ENCODE measurements around the gene PITPNB.

The PITPNB gene

GRCh38 chr22:27880778-27881394 lies 38.2 kb downstream of the PITPNB start:
- DNase-seq (ENCODE audit: low read depth in 2 of 2) = no peak

- DNase-seq (ENCODE audit: low read depth in 2 of 2) = no peak
Observed at GRCh38 chr22:27879923-27880322, 39.1 kb downstream of the PITPNB start.

DNA sequence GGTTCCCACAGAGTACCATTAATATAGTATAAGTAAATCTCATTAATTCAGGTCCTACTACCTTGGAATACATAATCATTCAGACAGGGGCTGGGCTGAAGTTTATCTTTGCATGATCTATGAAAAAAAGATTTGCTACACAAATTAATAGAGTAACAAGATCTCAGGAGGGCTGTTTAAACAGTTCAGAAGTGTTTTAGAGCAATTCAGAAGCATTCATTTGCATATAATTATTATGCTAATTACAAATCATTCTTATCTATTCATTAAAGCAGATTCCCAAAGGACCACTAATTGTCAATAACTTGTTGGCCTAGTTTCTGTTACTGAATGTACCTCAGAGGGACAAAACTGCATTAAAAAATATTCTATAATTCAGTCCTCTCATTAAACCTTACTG lies 40.5 kb downstream of the PITPNB start:
- DNase-seq (ENCODE audit: low read depth in 2 of 2) = no peak

DNA sequence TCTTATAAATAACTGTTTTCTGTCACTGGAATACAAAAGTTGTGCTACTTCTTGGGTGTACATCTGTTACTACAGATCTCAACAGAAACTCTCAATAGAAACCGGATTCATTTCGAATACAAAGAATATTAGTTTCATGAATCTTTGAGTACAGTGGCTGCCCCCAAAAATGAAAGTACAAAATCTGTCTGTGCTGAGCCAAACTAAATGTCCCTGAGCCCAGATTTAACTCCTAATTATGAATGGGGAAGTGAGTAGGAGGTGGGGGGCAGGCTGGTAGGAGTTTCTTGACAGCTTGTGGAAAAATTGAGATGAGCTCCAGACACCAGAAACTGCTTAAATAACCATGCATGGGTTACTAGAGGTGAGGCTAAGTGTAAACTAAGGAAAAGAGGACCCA lies 41.6 kb downstream of the PITPNB start:
- DNase-seq (ENCODE audit: low read depth in 2 of 2) = no peak

DNA sequence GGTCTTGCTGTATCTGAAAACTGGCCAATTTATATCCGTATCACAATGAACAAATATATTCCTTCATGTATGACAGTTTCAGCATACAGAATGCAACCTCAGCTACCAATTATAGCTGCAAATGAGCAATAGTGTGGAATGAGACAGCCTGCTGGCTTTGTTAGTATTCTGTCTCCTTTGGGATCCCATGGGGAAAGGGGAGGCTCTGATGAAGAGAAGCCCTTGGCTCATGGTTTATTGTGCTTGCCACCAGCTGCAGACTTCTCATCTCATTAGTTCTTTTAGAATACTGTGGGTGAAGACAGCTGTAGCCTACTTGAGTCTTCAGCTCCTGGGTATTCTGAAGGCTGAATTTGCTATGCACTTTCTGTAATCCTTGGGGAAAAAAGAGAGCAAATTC lies 42.4 kb downstream of the PITPNB start:
- no peak for DNase-seq (ENCODE audit: low read depth in 2 of 2)

GRCh38 chr22:27875951-27876350 lies 43.1 kb downstream of the PITPNB start:
- DNase-seq (ENCODE audit: low read depth in 2 of 2) = no peak

DNA sequence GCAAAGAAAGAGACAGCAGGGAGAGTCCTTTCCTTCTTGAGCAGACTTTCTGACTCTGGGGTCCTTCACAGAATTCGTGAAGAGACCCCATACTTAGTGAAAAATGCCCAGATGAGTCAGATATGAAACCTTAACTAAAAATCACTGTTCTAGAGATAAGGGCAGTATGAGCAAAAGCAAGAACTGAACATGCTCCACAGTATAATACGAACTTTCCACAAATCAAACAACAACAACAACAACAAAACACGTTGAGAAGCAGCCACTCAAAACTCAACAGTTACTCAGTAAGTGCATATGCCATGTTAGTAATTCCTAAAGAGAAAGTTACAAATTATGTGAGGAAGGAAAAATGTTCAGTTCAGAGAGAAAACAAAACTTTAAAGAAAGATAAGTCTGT lies 44.3 kb downstream of the PITPNB start:
- no peak for DNase-seq (ENCODE audit: low read depth in 2 of 2)

DNA sequence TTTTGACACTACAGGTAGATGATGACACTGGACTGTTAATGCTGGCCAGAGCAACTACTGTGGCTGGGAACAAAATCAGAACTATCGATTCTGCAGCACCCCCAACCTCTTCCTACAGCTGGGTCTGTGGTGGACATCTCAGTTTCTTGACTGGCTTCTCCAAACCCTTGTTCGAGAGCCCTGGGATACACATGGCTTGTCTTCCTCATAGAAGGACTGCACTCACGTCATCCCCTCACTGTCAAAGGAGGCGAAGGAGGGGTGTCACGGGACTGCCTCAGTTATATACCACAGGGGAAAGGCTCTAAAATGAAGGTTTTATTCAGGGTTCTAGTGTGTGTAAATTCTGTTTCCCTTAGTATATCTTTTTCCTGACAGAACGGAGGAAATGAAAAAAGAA lies 44.9 kb downstream of the PITPNB start:
- no peak for DNase-seq (ENCODE audit: low read depth in 2 of 2)

DNA sequence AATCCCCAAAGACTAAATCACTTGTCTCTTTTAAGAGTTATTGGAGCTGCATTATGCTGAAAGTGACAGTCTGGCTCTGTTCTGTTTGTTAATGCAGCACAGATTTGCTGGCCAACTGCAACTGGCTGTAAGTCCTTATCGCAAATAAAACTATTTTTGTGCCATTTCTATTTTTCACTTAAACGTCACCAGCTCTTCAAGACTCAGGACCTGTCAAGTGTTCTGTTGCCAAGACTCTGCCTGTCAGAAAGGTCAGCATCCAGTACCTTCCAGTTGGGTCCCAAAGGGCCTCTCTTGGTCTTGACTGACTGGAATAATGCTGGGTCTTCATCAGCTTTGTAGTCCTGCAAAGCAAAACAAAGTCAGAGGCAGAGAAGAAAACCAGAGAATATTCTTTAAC lies 45.6 kb downstream of the PITPNB start:
- DNase-seq (ENCODE audit: low read depth in 2 of 2) = no peak

- DNase-seq (ENCODE audit: low read depth in 2 of 2) = no peak
Observed at GRCh38 chr22:27872488-27872887, 46.6 kb downstream of the PITPNB start.

DNA sequence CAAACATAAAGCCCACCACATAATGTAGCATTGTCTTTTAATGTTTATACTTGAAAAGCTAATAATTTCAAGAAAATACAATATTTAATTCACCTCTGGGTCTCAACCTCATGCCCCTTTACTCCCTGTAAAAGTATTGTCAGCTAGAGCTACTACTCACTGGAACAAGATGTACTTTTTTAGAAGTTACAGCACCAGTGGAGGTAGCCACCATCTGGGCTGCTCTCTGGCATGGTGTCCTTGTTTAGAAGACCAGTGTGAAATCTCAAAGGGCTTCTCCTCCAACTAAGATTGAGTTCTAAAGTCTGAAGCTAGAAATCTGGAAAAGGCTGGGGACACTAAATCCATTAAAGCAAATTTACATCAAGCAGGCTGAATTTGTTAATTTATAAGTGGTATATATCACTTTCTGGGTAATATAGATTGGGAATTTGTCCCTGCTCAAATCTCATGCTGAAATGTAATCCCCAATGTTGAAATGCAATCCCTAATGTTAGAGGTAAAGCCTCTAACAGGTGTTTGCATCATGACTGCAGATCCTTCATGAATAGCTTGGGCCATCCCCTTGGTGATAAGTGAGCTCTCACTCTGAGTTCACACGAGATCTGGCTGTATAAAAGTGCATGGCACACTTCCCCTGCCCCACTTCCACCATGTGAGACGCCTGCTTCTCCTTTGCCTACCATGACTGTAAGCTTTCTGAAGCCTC lies 47.6 kb downstream of the PITPNB start:
- no peak for DNase-seq (ENCODE audit: low read depth in 2 of 2)

- no peak for DNase-seq (ENCODE audit: low read depth in 2 of 2)
Observed at GRCh38 chr22:27870234-27871191, 48.5 kb downstream of the PITPNB start.

DNA sequence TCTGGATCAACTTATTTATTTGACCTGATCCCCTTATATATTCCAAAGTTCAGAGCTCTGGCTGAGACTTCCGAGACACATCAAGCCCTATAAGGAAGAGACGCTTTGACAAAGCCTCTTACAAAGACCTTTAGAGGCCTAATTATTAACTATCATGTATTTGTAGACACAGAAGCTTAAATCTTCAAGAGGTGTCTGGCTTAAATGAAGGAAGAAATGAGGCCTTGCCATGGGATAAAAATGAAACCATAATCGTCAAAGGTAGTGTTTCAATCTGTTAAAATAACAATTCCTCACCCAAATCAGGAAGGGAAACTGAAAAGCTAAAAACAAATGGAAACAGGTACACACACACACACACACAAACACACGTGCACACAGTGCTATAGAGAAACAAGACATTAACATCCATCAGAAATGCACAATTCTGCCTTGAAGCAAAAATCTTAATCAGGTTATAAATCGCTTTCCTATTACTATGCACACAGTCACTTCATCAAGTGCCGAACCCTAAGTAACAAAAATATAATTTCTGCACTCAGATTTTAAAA lies 50.2 kb downstream of the PITPNB start:
- no peak for DNase-seq (ENCODE audit: low read depth in 2 of 2)

DNA sequence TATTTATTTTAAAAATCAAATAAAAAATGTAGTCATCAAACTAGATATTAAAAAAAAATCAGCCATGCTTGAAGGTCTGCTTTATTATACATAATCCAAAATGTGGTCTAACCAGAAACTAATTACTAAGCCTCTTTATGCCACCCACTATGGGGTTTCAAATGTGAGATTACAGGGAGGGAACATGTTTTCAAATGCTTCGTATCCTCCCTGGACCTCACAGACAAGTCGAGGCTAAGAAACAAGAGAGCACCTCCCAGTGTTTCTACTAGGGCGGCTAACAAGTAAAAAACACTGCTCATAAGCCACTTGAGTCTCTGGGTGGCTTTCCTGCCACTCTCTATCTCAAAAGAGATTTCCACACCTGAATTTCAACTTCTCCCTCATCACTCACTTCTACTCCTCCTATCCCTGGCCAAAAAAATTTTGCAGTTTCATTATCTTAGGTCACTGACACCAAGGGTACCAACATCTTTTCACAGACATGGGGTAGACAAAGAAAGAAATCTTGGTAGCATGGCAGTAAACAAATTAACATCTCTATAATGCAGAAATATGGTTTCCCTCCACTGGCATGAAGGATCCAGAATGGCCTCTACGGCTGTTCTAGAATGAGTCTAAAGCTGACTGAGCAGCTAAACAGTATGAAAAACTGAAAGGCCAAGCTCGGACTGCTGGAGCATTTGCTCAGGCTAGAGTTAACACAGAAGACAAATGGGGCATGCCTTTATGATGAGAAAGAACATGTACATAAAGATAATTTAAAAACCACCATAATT lies 50.9 kb downstream of the PITPNB start:
- DNase-seq (ENCODE audit: low read depth in 2 of 2) = no peak

DNA sequence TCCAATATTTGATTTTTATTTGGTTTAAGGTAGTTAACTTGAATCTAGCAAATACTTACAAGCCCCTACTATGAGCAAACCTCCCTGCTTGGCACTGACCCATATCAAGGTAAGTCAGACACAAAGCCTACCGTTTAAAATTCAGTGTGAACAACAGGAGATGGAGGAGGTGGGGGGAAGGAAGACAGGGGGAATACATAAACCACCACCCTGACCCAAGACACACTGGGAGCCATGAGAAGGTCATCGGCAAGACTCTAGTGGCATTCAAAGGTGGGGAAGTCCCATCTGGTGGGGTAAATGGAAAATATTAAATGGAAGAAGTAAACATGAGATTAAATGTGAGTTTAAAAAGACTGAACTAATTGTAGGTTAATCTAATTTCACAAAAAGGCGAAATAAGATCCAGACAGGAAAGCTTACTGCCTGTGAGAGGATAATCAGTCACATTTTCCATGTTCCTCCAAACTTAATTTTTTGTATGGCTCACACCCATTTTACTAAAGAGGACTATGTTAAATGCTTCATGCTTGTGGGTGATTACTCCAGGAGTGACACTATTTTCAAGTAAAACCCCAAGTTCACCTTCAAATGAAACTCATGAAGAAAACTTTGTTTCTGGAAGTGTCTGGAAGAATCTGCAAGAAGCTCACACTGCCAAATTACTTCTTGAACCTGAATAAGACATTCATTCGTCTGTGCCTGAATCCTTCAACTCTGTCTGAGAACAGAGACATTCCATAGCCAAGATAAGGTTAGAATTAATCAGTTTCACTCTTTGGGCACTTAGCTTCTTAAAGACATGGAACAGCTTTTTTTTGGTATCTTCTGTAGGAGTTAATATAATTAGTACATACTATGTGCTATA lies 51.7 kb downstream of the PITPNB start:
- no peak for DNase-seq (ENCODE audit: low read depth in 2 of 2)

GRCh38 chr22:27866135-27867084 lies 52.6 kb downstream of the PITPNB start:
- DNase-seq (ENCODE audit: low read depth in 2 of 2) = no peak

DNA sequence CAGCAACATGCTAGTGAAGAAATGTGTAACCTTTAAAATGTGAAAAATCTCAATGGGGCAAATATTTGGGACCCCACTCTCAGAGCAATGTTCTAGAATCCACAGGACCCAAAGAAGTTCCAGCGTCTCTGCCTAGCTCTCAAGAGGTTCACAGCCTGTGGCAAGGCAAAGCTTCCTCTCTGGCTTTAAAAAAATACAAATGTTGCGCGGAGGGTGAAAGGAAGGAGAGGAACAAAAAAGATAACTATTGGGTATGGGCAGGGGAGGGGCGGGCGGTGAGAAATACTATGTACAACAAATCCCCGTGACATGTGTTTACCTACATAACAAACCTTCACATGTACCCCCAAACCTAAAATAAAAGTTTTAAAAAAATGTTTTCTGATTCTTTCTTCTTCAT lies 53.6 kb downstream of the PITPNB start:
- no peak for DNase-seq (ENCODE audit: low read depth in 2 of 2)

DNA sequence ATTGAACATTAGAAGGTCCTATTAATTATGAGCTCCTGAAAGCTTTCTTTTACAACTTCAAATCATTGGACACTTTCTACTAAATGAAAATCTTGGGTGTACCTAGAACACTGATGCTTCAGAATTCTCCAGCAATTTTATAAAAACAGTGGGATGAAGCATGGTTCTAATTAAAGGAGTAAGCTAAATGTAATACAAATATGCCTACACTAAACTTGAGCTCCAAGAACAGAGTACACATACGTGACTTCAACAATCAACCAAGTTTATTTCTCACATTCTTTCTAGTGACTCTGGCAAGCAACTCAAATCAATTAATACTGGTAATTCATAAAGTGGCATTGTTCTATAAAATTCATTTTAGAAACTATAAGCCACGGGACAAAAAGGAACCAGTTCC lies 55.5 kb downstream of the PITPNB start:
- no peak for DNase-seq (ENCODE audit: low read depth in 2 of 2)

DNA sequence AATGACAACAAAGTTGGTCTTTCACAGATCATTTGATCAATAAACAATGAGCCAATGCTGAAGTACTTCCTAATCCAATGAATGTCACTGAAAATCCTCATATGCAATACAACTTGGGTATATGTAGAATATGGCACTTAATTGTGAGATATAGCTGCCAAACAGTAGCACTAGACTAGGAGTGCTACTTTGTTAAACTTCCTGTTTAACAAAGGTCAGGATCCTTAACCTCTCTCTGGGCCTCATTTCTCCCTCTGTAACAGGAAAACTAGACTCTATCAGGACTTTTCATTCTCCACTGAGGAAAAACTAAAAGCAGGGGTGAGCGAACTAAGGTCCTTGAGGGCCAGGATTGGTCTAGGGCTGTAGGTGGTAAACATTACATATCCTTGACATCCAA lies 56.1 kb downstream of the PITPNB start:
- no peak for DNase-seq (ENCODE audit: low read depth in 2 of 2)
